ENCODE results near the gene SRPRA.

DNA sequence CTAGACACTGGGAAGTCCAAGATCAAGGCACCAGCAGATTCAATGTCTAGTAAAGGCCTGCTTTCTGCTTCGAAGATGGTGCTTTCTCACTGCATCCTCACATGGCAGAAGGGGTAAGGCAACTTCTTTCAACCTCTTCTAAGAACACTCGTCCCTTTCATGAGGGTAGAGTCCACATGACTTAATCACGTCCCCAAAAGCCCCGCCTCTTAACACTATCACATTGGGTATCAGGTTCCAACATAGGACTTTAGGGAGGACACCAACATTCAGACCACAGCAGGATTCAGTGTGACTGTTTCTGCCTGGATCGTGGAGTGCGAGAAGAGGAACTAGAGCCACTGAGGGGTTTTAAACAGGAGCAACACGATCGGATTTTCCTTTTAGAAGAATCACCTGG lies 10.5 kb upstream of the SRPRA start:
- no peak for TF ChIP-seq CTCF (conservative IDR thresholded peaks at IDR 0.05 in 1 of 2, IDR thresholded peaks at IDR 0.05 in 1 of 2; ENCODE audit: low read depth in 1 of 2, low read length in 2 of 2)
- no peak for TF ChIP-seq EZH2 (IDR thresholded peaks at IDR 0.05; ENCODE audit: low read length, missing control alignments)
